HCT116 (cell line): ENCODE measurements around the gene BCL11A. TPM values are rescaled to one million over a fixed set of nuclear protein-coding genes. Genes with fewer than 3 reads are reported as not detected.

ENCODE experiments used
- ATAC-seq: fragments of 200-7000 bp; cut with Tn5 transposase; 2 replicates; pipeline ENCODE4 v1.9.1; 2020; ENCODE audit warnings: mild to moderate bottlenecking, moderate library complexity
- BruUV-seq: library from RNA; stranded (reverse); fragments of 400-500 nt; replicated peaks from 2 replicates; lab custom pipeline; 2021; lab: Mats Ljungman, UMichigan
- CTCF ChIA-PET: fragments of 300-600 bp; sonication (Branson Sonifier 250); formaldehyde crosslinking; loops from one replicate; lab custom pipeline; 2021; ENCODE audit warnings: antibody characterized with exemption; lab: Charles Lee
- POLR2A ChIA-PET: fragments of 300-600, 350-600 bp; sonication (Branson Sonifier 250); formaldehyde crosslinking; loops from one replicate; lab custom pipeline; 2021; ENCODE audit warnings: antibody characterized with exemption; lab: Charles Lee
- RAD21 ChIA-PET, 2 experiments: fragments of 300-600 bp; sonication (Branson Sonifier 250); formaldehyde crosslinking; loops; one replicate each; lab custom pipeline; 2023; ENCODE audit warnings: low total read pairs in 2 of 2; ENCODE audit not compliant: uncharacterized antibody in 2 of 2, unreplicated experiment in 2 of 2, low non-redundant PET in 1 of 2; lab: Charles Lee
- DNase-seq: peaks from one replicate; pipeline ENCODE4 v3.0.0-alpha.2; 2010; ENCODE audit warnings: low read depth, low spot score
- H2AFZ ChIP-seq: fragments of 200-600 bp; shearing (Covaris generic), sonication (generic); 2 replicates; pipeline ENCODE4 v1.6.1; 2017; ENCODE audit warnings: low read depth, mixed run types, mixed read lengths, antibody characterized with exemption, low read length; ENCODE audit not compliant: poor library complexity, severe bottlenecking
- H3K27ac ChIP-seq: 2 replicates; pipeline ENCODE4 v1.5.1; 2012; ENCODE audit warnings: low read depth, low read length
- H3K27me3 ChIP-seq: fragments of 200-600 bp; sonication (generic); 2 replicates; pipeline ENCODE4 v1.6.1; 2016; ENCODE audit warnings: mixed run types, low read length, mixed read lengths; ENCODE audit not compliant: insufficient read depth
- H3K36me3 ChIP-seq, 2 experiments: fragments of 200-500 bp in 1 of 2; fragments of 200-600 bp in 1 of 2; sonication (Bioruptor generic) in 1 of 2; sonication (generic) in 1 of 2; 2 replicates each; pipeline versions ENCODE4 v1.5.1 to v1.6.1; 2014 to 2016; ENCODE audit warnings: low read length in 2 of 2, inconsistent platforms in 1 of 2, mixed read lengths in 1 of 2, mixed run types in 1 of 2; ENCODE audit not compliant: insufficient read depth in 2 of 2, control insufficient read depth in 1 of 2
- H3K4me1 ChIP-seq, 2 experiments: fragments of 200-600 bp in 1 of 2; sonication (generic) in 1 of 2; 2 replicates each; pipeline versions ENCODE4 v1.5.1 to v1.6.1; 2012 to 2017; ENCODE audit warnings: low read length in 2 of 2, inconsistent platforms in 1 of 2, mild to moderate bottlenecking in 1 of 2, mixed read lengths in 1 of 2, mixed run types in 1 of 2, moderate library complexity in 1 of 2; ENCODE audit not compliant: insufficient read depth in 2 of 2, control insufficient read depth in 1 of 2
- H3K4me2 ChIP-seq: fragments of 200-600 bp; sonication (generic); 2 replicates; pipeline ENCODE4 v1.6.1; 2017; ENCODE audit warnings: mixed run types, low read length, mixed read lengths
- H3K4me3 ChIP-seq, 2 experiments: fragments of 200-600 bp in 1 of 2; sonication (generic) in 1 of 2; replicated peaks in 1 of 2; 2 replicates each; pipeline ENCODE4 v1.5.1; 2011 to 2016; ENCODE audit warnings: low read length in 2 of 2, control low read depth in 1 of 2, low read depth in 1 of 2, mild to moderate bottlenecking in 1 of 2, mixed read lengths in 1 of 2, mixed run types in 1 of 2
- H3K79me2 ChIP-seq: fragments of 200-600 bp; sonication (generic); 2 replicates; pipeline ENCODE4 v1.6.1; 2017; ENCODE audit warnings: mild to moderate bottlenecking, mixed run types, low read length, moderate library complexity, mixed read lengths; ENCODE audit not compliant: insufficient read depth
- H3K9ac ChIP-seq: fragments of 200-600 bp; sonication (generic); 2 replicates; pipeline ENCODE4 v1.6.1; 2016; ENCODE audit warnings: low read length, mixed read lengths
- H3K9me2 ChIP-seq: fragments of 200-600 bp; sonication (generic), shearing (Covaris generic); 2 replicates; pipeline ENCODE4 v1.6.1; 2017; ENCODE audit warnings: mixed run types, mild to moderate bottlenecking, moderate library complexity; ENCODE audit not compliant: insufficient read depth
- H3K9me3 ChIP-seq, 2 experiments: fragments of 200-500 bp in 1 of 2; fragments of 200-600 bp in 1 of 2; sonication (Bioruptor generic) in 1 of 2; sonication (generic) in 1 of 2; 2 replicates each; pipeline ENCODE4 v1.6.1; 2014 to 2017; ENCODE audit warnings: low read length in 2 of 2, mixed read lengths in 2 of 2, inconsistent platforms in 1 of 2, low read depth in 1 of 2, mild to moderate bottlenecking in 1 of 2, mixed run types in 1 of 2, moderate library complexity in 1 of 2; ENCODE audit not compliant: control insufficient read depth in 1 of 2, insufficient read depth in 1 of 2
- H4K20me1 ChIP-seq: fragments of 200-600 bp; sonication (generic), shearing (Covaris generic); 2 replicates; pipeline ENCODE4 v1.6.1; 2017; ENCODE audit warnings: mixed run types, mild to moderate bottlenecking, moderate library complexity; ENCODE audit not compliant: insufficient read depth
- CTCF ChIP-seq, 3 experiments: fragments of 200-600 bp in 1 of 3; sonication (generic) in 1 of 3; IDR thresholded peaks in 2 of 3; conservative IDR thresholded peaks in 1 of 3; 2 replicates each; pipeline ENCODE4 v1.5.1; 2012 to 2017; ENCODE audit warnings: low read depth in 2 of 3, low read length in 2 of 3, antibody characterized with exemption in 1 of 3, borderline replicate concordance in 1 of 3, control low read depth in 1 of 3, mild to moderate bottlenecking in 1 of 3, mixed read lengths in 1 of 3, mixed run types in 1 of 3, moderate library complexity in 1 of 3; ENCODE audit not compliant: insufficient read depth in 1 of 3
- ELF1 ChIP-seq: IDR thresholded peaks from 2 replicates; pipeline ENCODE4 v1.6.1; 2012; ENCODE audit warnings: low read depth, borderline replicate concordance
- EZH2 ChIP-seq: fragments of 200-600 bp; sonication (generic); IDR thresholded peaks from 2 replicates; pipeline ENCODE4 v1.6.1; 2017; ENCODE audit warnings: antibody characterized with exemption, mixed run types
- FOSL1 ChIP-seq: IDR thresholded peaks from 2 replicates; pipeline ENCODE4 v1.6.1; 2012; ENCODE audit warnings: low read depth
- JUND ChIP-seq: IDR thresholded peaks from 2 replicates; pipeline ENCODE4 v1.6.1; 2012
- MAX ChIP-seq: IDR thresholded peaks from 2 replicates; pipeline ENCODE4 v1.6.1; 2012
- POLR2AphosphoS5 ChIP-seq: IDR thresholded peaks from 2 replicates; pipeline ENCODE4 v1.6.1; 2011; ENCODE audit warnings: mild to moderate bottlenecking, low read depth, low read length, moderate library complexity
- RAD21 ChIP-seq: IDR thresholded peaks from 2 replicates; pipeline ENCODE4 v1.6.1; 2012; ENCODE audit warnings: low read depth, mild to moderate bottlenecking
- REST ChIP-seq: IDR thresholded peaks from 2 replicates; pipeline ENCODE4 v1.6.1; 2012; ENCODE audit warnings: low read depth
- SIN3A ChIP-seq: IDR thresholded peaks from 2 replicates; pipeline ENCODE4 v1.6.1; 2012; ENCODE audit warnings: low read depth
- TCF7L2 ChIP-seq: IDR thresholded peaks from 2 replicates; pipeline ENCODE4 v1.7.0; 2011; ENCODE audit warnings: borderline replicate concordance, inconsistent platforms; ENCODE audit not compliant: insufficient read depth, insufficient read length; ENCODE audit errors: extremely low read depth
- YY1 ChIP-seq: IDR thresholded peaks from 2 replicates; pipeline ENCODE4 v1.6.1; 2011; ENCODE audit warnings: low read length, low read depth, moderate library complexity, mild to moderate bottlenecking; ENCODE audit not compliant: insufficient replicate concordance; ENCODE audit errors: extremely low read depth
- ZFX ChIP-seq: fragments of 450-650 bp; IDR thresholded peaks from 2 replicates; pipeline ENCODE4 v1.6.1; 2017
- ZNF274 ChIP-seq: fragments of 200-500 bp; sonication (Bioruptor generic); IDR thresholded peaks from 2 replicates; pipeline ENCODE4 v1.6.1; 2014; ENCODE audit warnings: mild to moderate bottlenecking, low read depth, low read length, inconsistent platforms
- intact Hi-C: fragments of 100-400 bp; cut with micrococcal nuclease; formaldehyde crosslinking; loops from 2 replicates; pipeline ENCODE4 v1.10.0; 2022
- total RNA-seq: library from RNA; stranded (reverse); gene quantifications from one replicate; pipeline ENCODE4 v1.2.1, GENCODE V29; 2021; ENCODE audit not compliant: unreplicated experiment
- TF ChIP-seq, protein P1 (sequence below): IDR thresholded peaks from 2 replicates; pipeline ENCODE4 v1.6.1; 2012

BCL11A gene
- total RNA-seq, 1 experiment from 2014 or later: 0.71 TPM

DNA sequence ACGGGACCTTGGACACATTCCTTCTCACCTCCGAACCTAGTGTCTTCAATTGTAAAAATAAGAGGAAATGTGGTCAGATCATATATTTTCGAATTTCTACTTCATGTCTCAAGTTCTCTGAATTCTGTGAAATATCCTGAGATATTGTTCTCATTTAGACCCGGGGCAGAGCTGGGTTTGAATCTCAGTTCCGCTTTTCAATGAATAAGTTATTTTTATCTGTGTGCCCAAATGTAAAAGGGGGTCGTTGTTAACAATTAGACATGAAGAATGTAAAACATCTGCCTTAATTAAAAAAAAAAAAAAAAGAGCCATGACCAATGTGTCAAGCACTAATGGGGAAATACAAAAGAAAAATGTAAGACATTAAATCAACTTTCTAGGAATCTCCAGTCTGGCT, 48.9 kb upstream of the BCL11A start:
- ChIA-PET RAD21 (no interaction called here), CTCF (no interaction called here), POLR2A (no interaction called here)
- ATAC-seq (no peak), DNase-seq (no peak)
- H3K79me2 ChIP-seq: no peaks in the 10 kb centered on the region
- no peaks in the 10 kb centered on the region for H3K36me3 ChIP-seq
- peaks cover 11% of the 10 kb centered on the region; the same call in 1 of the 2 replicates for H3K27me3 ChIP-seq
- no peak for TF ChIP-seq YY1
- TF ChIP-seq ZNF274: no peak
- TF ChIP-seq SIN3A: no peak
- H3K9me3 ChIP-seq: no peaks in the 10 kb centered on the region
- no peaks in the 10 kb centered on the region for H3K9me2 ChIP-seq
- H4K20me1 ChIP-seq: no peaks in the 10 kb centered on the region
- intact Hi-C loops: no loop called here
- BruUV-seq: no TSS peak
- no peaks in the 10 kb centered on the region for H3K4me1 ChIP-seq
- H3K4me2 ChIP-seq: no peak overlapping the region
- no peak overlapping the region for H3K9ac ChIP-seq
- no peak overlapping the region for H3K27ac ChIP-seq
- no peak overlapping the region for H2AFZ ChIP-seq
- no peak overlapping the region for H3K4me3 ChIP-seq

- Histone ChIP-seq H3K9ac (no peak overlapping the region), H2AFZ (no peak overlapping the region), H3K36me3 (no peaks in the 10 kb centered on the region), H3K9me2 (no peaks in the 10 kb centered on the region), H3K4me3 (no peak overlapping the region), H3K27ac (no peak overlapping the region), H3K9me3 (no peaks in the 10 kb centered on the region), H3K4me1 (no peaks in the 10 kb centered on the region), H4K20me1 (no peaks in the 10 kb centered on the region), H3K79me2 (no peaks in the 10 kb centered on the region), H3K27me3 (peaks cover 11% of the 10 kb centered on the region; the same call in 1 of the 2 replicates), H3K4me2 (no peak overlapping the region)
- no peak for TF ChIP-seq REST
- TF ChIP-seq ELF1: no peak
- TF ChIP-seq RAD21: no peak
- no peak for TF ChIP-seq JUND
- TF ChIP-seq MAX: no peak
- no peak for TF ChIP-seq EZH2
- no peak for TF ChIP-seq SIN3A
- TF ChIP-seq YY1: no peak
- no peak for TF ChIP-seq CTCF (IDR thresholded peaks at IDR 0.05 in 2 of 3, conservative IDR thresholded peaks at IDR 0.05 in 1 of 3; ENCODE audit: borderline replicate concordance in 1 of 3, insufficient read depth in 1 of 3, low read depth in 2 of 3, low read length in 2 of 3)
- TF ChIP-seq, protein P1, sequence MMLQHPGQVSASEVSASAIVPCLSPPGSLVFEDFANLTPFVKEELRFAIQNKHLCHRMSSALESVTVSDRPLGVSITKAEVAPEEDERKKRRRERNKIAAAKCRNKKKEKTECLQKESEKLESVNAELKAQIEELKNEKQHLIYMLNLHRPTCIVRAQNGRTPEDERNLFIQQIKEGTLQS: no peak
- no peak for TF ChIP-seq FOSL1
- TF ChIP-seq TCF7L2: no peak
- no peak for TF ChIP-seq ZFX
- TF ChIP-seq ZNF274: no peak
- TF ChIP-seq POLR2AphosphoS5: no peak
- no TSS peak for BruUV-seq
- RAD21 ChIA-PET: no interaction called here
- intact Hi-C loops: no loop called here
- no peak for DNase-seq
- CTCF ChIA-PET: no interaction called here
- ATAC-seq: no peak
- POLR2A ChIA-PET: no interaction called here
These were observed 44.8 kb upstream of the BCL11A start for GRCh38 chr2:60598271-60598670.
